Neural cell (in vitro differentiated cells): ENCODE results near the gene ADGRL3. TPM values are rescaled to one million over a fixed set of nuclear protein-coding genes. Genes with fewer than 3 reads are reported as not detected.

Experiments used
- H2AFZ ChIP-seq: fragments of 200-600, 300-800 bp; sonication (generic), shearing (Covaris generic); 2 replicates; pipeline ENCODE4 v1.6.0; 2014; ENCODE audit warnings: low read depth, mild to moderate bottlenecking, antibody characterized with exemption, low read length, moderate library complexity
- H3F3A ChIP-seq: fragments of 200-600 bp; shearing (Covaris generic); 2 replicates; pipeline ENCODE4 v1.6.1; 2016; ENCODE audit warnings: mild to moderate bottlenecking, moderate library complexity, mixed read lengths, antibody characterized with exemption, low read length; ENCODE audit not compliant: insufficient read depth, poor library complexity, severe bottlenecking
- H3K27ac ChIP-seq: fragments of 200-600, 300-800 bp; sonication (generic), shearing (Covaris generic); 2 replicates; pipeline ENCODE4 v1.5.1; 2014; ENCODE audit warnings: mild to moderate bottlenecking, low read length, moderate library complexity
- H3K27me3 ChIP-seq: fragments of 300-800, 200-600 bp; sonication (generic), shearing (Covaris generic); 2 replicates; pipeline ENCODE4 v1.6.0; 2014; ENCODE audit warnings: mild to moderate bottlenecking, low read depth, low read length, moderate library complexity; ENCODE audit not compliant: insufficient read depth
- H3K36me3 ChIP-seq: fragments of 300-800, 200-600 bp; sonication (generic), shearing (Covaris generic); 2 replicates; pipeline ENCODE4 v1.5.1; 2014; ENCODE audit warnings: mild to moderate bottlenecking, antibody characterized with exemption, low read length, moderate library complexity; ENCODE audit not compliant: insufficient read depth
- H3K4me2 ChIP-seq: fragments of 300-800, 200-600 bp; sonication (generic), shearing (Covaris generic); 2 replicates; pipeline ENCODE4 v1.6.0; 2014; ENCODE audit warnings: mild to moderate bottlenecking, low read length
- H3K4me3 ChIP-seq: fragments of 300-800, 200-600 bp; sonication (generic), shearing (Covaris generic); 2 replicates; pipeline ENCODE4 v1.5.1; 2014; ENCODE audit warnings: mild to moderate bottlenecking, low read length, moderate library complexity
- H3K79me2 ChIP-seq: fragments of 200-600 bp; shearing (Covaris generic); replicated peaks from 2 replicates; pipeline ENCODE4 v1.6.0; 2014; ENCODE audit warnings: mild to moderate bottlenecking, low read length, moderate library complexity; ENCODE audit not compliant: insufficient read depth
- H3K9ac ChIP-seq: fragments of 300-800, 200-600 bp; sonication (generic), shearing (Covaris generic); 2 replicates; pipeline ENCODE4 v1.6.1; 2016; ENCODE audit warnings: mild to moderate bottlenecking, low read length, mixed read lengths
- H3K9me2 ChIP-seq: fragments of 200-600 bp; shearing (Covaris generic); 2 replicates; pipeline ENCODE4 v1.6.1; 2016; ENCODE audit warnings: mild to moderate bottlenecking, low read length, mixed read lengths; ENCODE audit not compliant: insufficient read depth
- H3K9me3 ChIP-seq: fragments of 200-600, 300-800 bp; sonication (generic), shearing (Covaris generic); 2 replicates; pipeline ENCODE4 v1.6.1; 2016; ENCODE audit warnings: mild to moderate bottlenecking, mixed run types, low read length, moderate library complexity, mixed read lengths
- H4K20me1 ChIP-seq: fragments of 200-600 bp; shearing (Covaris generic); 2 replicates; pipeline ENCODE4 v1.6.1; 2016; ENCODE audit warnings: mild to moderate bottlenecking, mixed run types; ENCODE audit not compliant: insufficient read depth
- CTCF ChIP-seq: fragments of 450-650 bp; IDR thresholded peaks from 2 replicates; pipeline ENCODE4 v1.5.1; 2014; ENCODE audit warnings: antibody characterized with exemption, mild to moderate bottlenecking, moderate library complexity; ENCODE audit not compliant: poor library complexity, severe bottlenecking
- EP300 ChIP-seq: fragments of 450-650 bp; conservative IDR thresholded peaks from 2 replicates; pipeline ENCODE4 v1.6.1; 2014; ENCODE audit warnings: antibody characterized with exemption, mild to moderate bottlenecking, moderate library complexity; ENCODE audit not compliant: poor library complexity, severe bottlenecking
- EZH2 ChIP-seq: fragments of 200-600, 300-800 bp; shearing (Covaris generic), sonication (generic); IDR thresholded peaks from 2 replicates; pipeline ENCODE4 v1.6.1; 2014; ENCODE audit warnings: antibody characterized with exemption, low read length, borderline replicate concordance, mild to moderate bottlenecking; ENCODE audit not compliant: insufficient read depth, poor library complexity, severe bottlenecking
- MXI1 ChIP-seq: fragments of 450-650 bp; conservative IDR thresholded peaks from 2 replicates; pipeline ENCODE4 v1.6.1; 2014; ENCODE audit warnings: antibody characterized with exemption, mild to moderate bottlenecking; ENCODE audit not compliant: poor library complexity, severe bottlenecking
- POLR2AphosphoS5 ChIP-seq: IDR thresholded peaks from 2 replicates; pipeline ENCODE4 v1.6.1; 2012
- RAD21 ChIP-seq: fragments of 450-650 bp; conservative IDR thresholded peaks from 2 replicates; pipeline ENCODE4 v1.6.1; 2014; ENCODE audit warnings: antibody characterized with exemption, mild to moderate bottlenecking, moderate library complexity
- REST ChIP-seq: IDR thresholded peaks from 2 replicates; pipeline ENCODE4 v1.6.1; 2012; ENCODE audit warnings: borderline replicate concordance
- SMC3 ChIP-seq: fragments of 450-650 bp; conservative IDR thresholded peaks from 2 replicates; pipeline ENCODE4 v1.6.1; 2014; ENCODE audit warnings: antibody characterized with exemption, mild to moderate bottlenecking, moderate library complexity; ENCODE audit not compliant: poor library complexity
- TAF1 ChIP-seq: IDR thresholded peaks from 2 replicates; pipeline ENCODE4 v1.6.1; 2012; ENCODE audit warnings: low read depth
- polyA plus RNA-seq: library from polyadenylated mRNA; depleted of rRNA; stranded (reverse); fragments of >200 nt; gene quantifications from 2 replicates; pipeline ENCODE4 v1.2.3, GENCODE V29; 2014

ADGRL3 gene
- polyA plus RNA-seq, 1 donor from 2014 or later = 99.4 TPM

GRCh38 chr4:61583696-61584095 is 383.6 kb downstream of the ADGRL3 start:
- no peak overlapping the region for H3K9ac ChIP-seq
- H3K79me2 ChIP-seq = peaks cover 5% of the 10 kb centered on the region
- no peak for TF ChIP-seq POLR2AphosphoS5
- TF ChIP-seq CTCF = no peak
- no peak for TF ChIP-seq RAD21
- TF ChIP-seq REST = no peak
- no peak for TF ChIP-seq EP300
- no peak for TF ChIP-seq EZH2
- TF ChIP-seq TAF1 = no peak
- TF ChIP-seq SMC3 = no peak
- no peak for TF ChIP-seq MXI1
- no peaks in the 10 kb centered on the region for H3K9me2 ChIP-seq
- H3K36me3 ChIP-seq = no peaks in the 10 kb centered on the region
- no peaks in the 10 kb centered on the region for H3K9me3 ChIP-seq
- H4K20me1 ChIP-seq = no peaks in the 10 kb centered on the region
- H3K27ac ChIP-seq = no peak overlapping the region
- H3K27me3 ChIP-seq = no peaks in the 10 kb centered on the region
- no peak overlapping the region for H3K4me2 ChIP-seq
- no peaks in the 10 kb centered on the region for H3F3A ChIP-seq
- H3K4me3 ChIP-seq = no peak overlapping the region
- no peak overlapping the region for H2AFZ ChIP-seq

- no peaks in the 10 kb centered on the region for H3K9me2 ChIP-seq
- no peaks in the 10 kb centered on the region for H3K79me2 ChIP-seq
- no peaks in the 10 kb centered on the region for H3F3A ChIP-seq
- H4K20me1 ChIP-seq = no peaks in the 10 kb centered on the region
- no peaks in the 10 kb centered on the region for H3K9me3 ChIP-seq
- no peak overlapping the region for H3K4me3 ChIP-seq
- no peaks in the 10 kb centered on the region for H3K27me3 ChIP-seq
- H3K36me3 ChIP-seq = no peaks in the 10 kb centered on the region
- H3K27ac ChIP-seq = no peak overlapping the region
- no peak overlapping the region for H2AFZ ChIP-seq
- TF ChIP-seq TAF1 = no peak
- TF ChIP-seq EZH2 = no peak
- TF ChIP-seq CTCF = no peak
- no peak for TF ChIP-seq POLR2AphosphoS5
- no peak for TF ChIP-seq EP300
- no peak for TF ChIP-seq REST
- no peak for TF ChIP-seq RAD21
- no peak for TF ChIP-seq MXI1
- H3K9ac ChIP-seq = no peak overlapping the region
- H3K4me2 ChIP-seq = no peak overlapping the region
These were observed 388.7 kb downstream of the ADGRL3 start for GRCh38 chr4:61588621-61589402.
